ENCODE data around the gene OR14A2.

- no peak for TF ChIP-seq CTCF (IDR thresholded peaks at IDR 0.05)
- no peak for TF ChIP-seq EZH2phosphoT487 (IDR thresholded peaks at IDR 0.05)
These were observed 7.2 kb downstream of the OR14A2 start for GRCh38 chr1:247740721-247741120.

Measured in neural progenitor cell (in vitro differentiated cells).